ENCODE data around the gene ENTPD6.

ENTPD6 gene

DNA sequence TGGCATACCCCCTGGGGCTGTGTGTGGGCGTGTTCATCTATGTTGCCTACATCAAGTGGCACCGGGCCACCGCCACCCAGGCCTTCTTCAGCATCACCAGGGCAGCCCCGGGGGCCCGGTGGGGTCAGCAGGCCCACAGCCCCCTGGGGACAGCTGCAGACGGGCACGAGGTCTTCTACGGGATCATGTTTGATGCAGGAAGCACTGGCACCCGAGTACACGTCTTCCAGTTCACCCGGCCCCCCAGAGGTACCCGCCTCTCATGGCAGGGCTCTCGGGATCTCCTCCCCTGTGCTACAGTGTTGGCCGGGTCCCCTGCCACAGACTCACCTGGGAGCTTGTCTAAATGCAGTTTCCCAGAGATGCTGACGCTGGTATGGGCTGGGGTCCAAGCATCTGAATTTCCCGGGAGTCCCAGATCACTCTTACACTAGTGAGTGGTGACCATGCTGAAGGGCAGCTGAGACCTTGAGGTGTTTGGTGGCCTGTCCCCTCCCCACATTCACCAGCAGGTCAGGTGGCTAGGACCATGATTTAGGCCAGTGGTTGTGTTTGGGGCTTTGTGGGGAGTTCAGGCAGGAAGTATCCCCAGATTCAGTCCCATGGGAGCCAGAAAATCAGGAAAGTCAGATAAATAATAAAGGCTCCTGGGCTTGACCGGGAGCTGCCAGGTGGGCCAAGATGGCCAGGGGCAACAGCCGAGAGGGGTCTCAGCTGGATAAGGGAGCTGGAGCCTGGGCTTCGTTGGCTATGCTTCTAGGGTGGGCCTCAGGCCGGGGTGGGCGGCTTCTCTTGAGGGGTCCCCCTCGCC is 11.8 kb downstream of the ENTPD6 start:
- TF ChIP-seq EGR1 (IDR thresholded peaks at IDR 0.05) (no peak), CEBPB (IDR thresholded peaks at IDR 0.05) (no peak), TEAD4 (IDR thresholded peaks at IDR 0.05) (no peak), FOXM1 (IDR thresholded peaks at IDR 0.05; ENCODE audit: borderline replicate concordance, low read depth) (no peak), TAF1 (IDR thresholded peaks at IDR 0.05; ENCODE audit: low read depth) (no peak), RAD21 (IDR thresholded peaks at IDR 0.05; ENCODE audit: low read depth) (no peak), CREB1 (IDR thresholded peaks at IDR 0.05; ENCODE audit: low read depth) (no peak), EP300 (IDR thresholded peaks at IDR 0.05; ENCODE audit: borderline replicate concordance) (no peak), YY1 (IDR thresholded peaks at IDR 0.05; ENCODE audit: low read depth) (no peak), TCF12 (IDR thresholded peaks at IDR 0.05; ENCODE audit: low read depth) (no peak)
- TF ChIP-seq, protein P1, sequence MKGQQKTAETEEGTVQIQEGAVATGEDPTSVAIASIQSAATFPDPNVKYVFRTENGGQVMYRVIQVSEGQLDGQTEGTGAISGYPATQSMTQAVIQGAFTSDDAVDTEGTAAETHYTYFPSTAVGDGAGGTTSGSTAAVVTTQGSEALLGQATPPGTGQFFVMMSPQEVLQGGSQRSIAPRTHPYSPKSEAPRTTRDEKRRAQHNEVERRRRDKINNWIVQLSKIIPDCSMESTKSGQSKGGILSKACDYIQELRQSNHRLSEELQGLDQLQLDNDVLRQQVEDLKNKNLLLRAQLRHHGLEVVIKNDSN (IDR thresholded peaks at IDR 0.05): no peak
- TF ChIP-seq, protein P2, sequence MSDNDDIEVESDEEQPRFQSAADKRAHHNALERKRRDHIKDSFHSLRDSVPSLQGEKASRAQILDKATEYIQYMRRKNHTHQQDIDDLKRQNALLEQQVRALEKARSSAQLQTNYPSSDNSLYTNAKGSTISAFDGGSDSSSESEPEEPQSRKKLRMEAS (IDR thresholded peaks at IDR 0.05): no peak
- TF ChIP-seq, protein P3, sequence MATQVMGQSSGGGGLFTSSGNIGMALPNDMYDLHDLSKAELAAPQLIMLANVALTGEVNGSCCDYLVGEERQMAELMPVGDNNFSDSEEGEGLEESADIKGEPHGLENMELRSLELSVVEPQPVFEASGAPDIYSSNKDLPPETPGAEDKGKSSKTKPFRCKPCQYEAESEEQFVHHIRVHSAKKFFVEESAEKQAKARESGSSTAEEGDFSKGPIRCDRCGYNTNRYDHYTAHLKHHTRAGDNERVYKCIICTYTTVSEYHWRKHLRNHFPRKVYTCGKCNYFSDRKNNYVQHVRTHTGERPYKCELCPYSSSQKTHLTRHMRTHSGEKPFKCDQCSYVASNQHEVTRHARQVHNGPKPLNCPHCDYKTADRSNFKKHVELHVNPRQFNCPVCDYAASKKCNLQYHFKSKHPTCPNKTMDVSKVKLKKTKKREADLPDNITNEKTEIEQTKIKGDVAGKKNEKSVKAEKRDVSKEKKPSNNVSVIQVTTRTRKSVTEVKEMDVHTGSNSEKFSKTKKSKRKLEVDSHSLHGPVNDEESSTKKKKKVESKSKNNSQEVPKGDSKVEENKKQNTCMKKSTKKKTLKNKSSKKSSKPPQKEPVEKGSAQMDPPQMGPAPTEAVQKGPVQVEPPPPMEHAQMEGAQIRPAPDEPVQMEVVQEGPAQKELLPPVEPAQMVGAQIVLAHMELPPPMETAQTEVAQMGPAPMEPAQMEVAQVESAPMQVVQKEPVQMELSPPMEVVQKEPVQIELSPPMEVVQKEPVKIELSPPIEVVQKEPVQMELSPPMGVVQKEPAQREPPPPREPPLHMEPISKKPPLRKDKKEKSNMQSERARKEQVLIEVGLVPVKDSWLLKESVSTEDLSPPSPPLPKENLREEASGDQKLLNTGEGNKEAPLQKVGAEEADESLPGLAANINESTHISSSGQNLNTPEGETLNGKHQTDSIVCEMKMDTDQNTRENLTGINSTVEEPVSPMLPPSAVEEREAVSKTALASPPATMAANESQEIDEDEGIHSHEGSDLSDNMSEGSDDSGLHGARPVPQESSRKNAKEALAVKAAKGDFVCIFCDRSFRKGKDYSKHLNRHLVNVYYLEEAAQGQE (IDR thresholded peaks at IDR 0.05; ENCODE audit: low read depth): no peak

DNA sequence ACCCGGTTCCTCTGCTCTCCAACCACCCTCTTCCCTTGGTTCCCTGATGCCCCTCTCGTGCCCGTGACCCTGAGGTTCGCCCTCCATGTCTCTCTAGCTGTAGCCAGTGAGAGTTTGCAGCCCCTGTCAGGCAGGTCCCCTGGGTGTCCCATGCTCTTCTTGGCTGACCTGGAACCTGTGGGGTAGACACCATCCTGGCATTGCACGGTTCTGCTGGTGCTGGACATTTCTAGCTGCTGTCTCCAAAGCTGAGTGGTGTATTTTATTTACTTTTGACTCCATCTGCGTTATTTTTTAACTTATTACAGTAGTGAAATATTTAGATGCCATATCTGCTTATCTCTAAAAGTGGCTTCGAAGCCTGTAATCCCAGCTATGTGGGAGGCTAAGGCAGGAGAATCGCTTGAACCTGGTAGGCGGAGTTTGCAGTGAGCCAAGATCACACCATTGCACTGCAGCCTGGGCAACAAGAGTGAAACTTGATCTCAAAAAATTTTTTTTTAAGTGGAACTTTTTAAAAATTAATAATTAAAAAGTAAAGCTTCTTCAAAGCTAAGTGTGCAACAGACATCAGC is 12.5 kb downstream of the ENTPD6 start:
- no peak for TF ChIP-seq CREB1 (IDR thresholded peaks at IDR 0.05; ENCODE audit: low read depth)
- TF ChIP-seq, protein P2 (IDR thresholded peaks at IDR 0.05): no peak
- no peak for TF ChIP-seq CEBPB (IDR thresholded peaks at IDR 0.05)
- TF ChIP-seq YY1 (IDR thresholded peaks at IDR 0.05; ENCODE audit: low read depth): no peak
- no peak for TF ChIP-seq TEAD4 (IDR thresholded peaks at IDR 0.05)
- TF ChIP-seq, protein P1 (IDR thresholded peaks at IDR 0.05): no peak
- TF ChIP-seq ZBTB7A (IDR thresholded peaks at IDR 0.05; ENCODE audit: low read depth): no peak
- TF ChIP-seq FOXM1 (IDR thresholded peaks at IDR 0.05; ENCODE audit: borderline replicate concordance, low read depth): no peak
- TF ChIP-seq EGR1 (IDR thresholded peaks at IDR 0.05): no peak
- TF ChIP-seq, protein P3 (IDR thresholded peaks at IDR 0.05; ENCODE audit: low read depth): no peak
- TF ChIP-seq TAF1 (IDR thresholded peaks at IDR 0.05; ENCODE audit: low read depth): no peak
- TF ChIP-seq NFIC (IDR thresholded peaks at IDR 0.05): no peak
- TF ChIP-seq RAD21 (IDR thresholded peaks at IDR 0.05; ENCODE audit: low read depth): no peak
- no peak for TF ChIP-seq TCF12 (IDR thresholded peaks at IDR 0.05; ENCODE audit: low read depth)
- TF ChIP-seq EP300 (IDR thresholded peaks at IDR 0.05; ENCODE audit: borderline replicate concordance): no peak

DNA sequence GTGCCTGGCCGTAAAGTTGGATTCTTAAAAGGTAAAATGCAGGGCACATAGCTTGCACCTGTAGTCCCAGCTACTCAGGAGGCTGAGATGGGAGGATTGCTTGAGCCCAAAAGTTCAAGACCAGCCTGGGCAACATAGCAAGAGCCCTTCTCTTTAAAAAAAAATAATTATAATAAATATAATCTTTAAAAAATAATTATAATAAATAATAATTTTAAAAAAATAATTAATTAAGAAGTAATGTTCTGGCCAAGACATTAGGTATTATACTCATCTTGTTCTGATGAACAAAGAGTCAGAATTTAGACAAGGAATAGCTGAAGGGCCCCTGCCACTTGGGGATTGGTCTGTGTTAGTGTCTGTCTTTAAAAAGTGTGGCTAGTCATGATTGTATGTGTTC is 13.9 kb downstream of the ENTPD6 start:
- TF ChIP-seq NFIC (IDR thresholded peaks at IDR 0.05) (no peak), EGR1 (IDR thresholded peaks at IDR 0.05) (no peak), EP300 (IDR thresholded peaks at IDR 0.05; ENCODE audit: borderline replicate concordance) (no peak), YY1 (IDR thresholded peaks at IDR 0.05; ENCODE audit: low read depth) (no peak), CREB1 (IDR thresholded peaks at IDR 0.05; ENCODE audit: low read depth) (no peak), TAF1 (IDR thresholded peaks at IDR 0.05; ENCODE audit: low read depth) (no peak), CEBPB (IDR thresholded peaks at IDR 0.05) (no peak), RAD21 (IDR thresholded peaks at IDR 0.05; ENCODE audit: low read depth) (no peak), FOXM1 (IDR thresholded peaks at IDR 0.05; ENCODE audit: borderline replicate concordance, low read depth) (no peak), ZBTB7A (IDR thresholded peaks at IDR 0.05; ENCODE audit: low read depth) (no peak), TCF12 (IDR thresholded peaks at IDR 0.05; ENCODE audit: low read depth) (no peak)
- TF ChIP-seq, protein P3 (IDR thresholded peaks at IDR 0.05; ENCODE audit: low read depth): no peak
- TF ChIP-seq, protein P1 (IDR thresholded peaks at IDR 0.05): no peak
- TF ChIP-seq, protein P2 (IDR thresholded peaks at IDR 0.05): no peak
